Peyer's patch (tissue), 4 donors: ENCODE results near the gene KCNMA1.

Experiments used
- POLR2A ChIP-seq, 2 donors: fragments of 450-650 bp; IDR thresholded peaks; one replicate each; pipeline ENCODE4 v1.5.1; 2017; ENCODE audit warnings: antibody characterized with exemption in 2 of 2, mild to moderate bottlenecking in 2 of 2, moderate library complexity in 2 of 2
- TF ChIP-seq, protein P1 (sequence below), 6 experiments: fragments of 450-650 bp in 4 of 6; fragments of 200-600 bp in 2 of 6; sonication (generic) in 1 of 6; IDR thresholded peaks; one replicate each; pipeline ENCODE4 v1.5.1; 2017 to 2019; ENCODE audit warnings: antibody characterized with exemption in 6 of 6, mild to moderate bottlenecking in 3 of 6, moderate library complexity in 1 of 6

DNA sequence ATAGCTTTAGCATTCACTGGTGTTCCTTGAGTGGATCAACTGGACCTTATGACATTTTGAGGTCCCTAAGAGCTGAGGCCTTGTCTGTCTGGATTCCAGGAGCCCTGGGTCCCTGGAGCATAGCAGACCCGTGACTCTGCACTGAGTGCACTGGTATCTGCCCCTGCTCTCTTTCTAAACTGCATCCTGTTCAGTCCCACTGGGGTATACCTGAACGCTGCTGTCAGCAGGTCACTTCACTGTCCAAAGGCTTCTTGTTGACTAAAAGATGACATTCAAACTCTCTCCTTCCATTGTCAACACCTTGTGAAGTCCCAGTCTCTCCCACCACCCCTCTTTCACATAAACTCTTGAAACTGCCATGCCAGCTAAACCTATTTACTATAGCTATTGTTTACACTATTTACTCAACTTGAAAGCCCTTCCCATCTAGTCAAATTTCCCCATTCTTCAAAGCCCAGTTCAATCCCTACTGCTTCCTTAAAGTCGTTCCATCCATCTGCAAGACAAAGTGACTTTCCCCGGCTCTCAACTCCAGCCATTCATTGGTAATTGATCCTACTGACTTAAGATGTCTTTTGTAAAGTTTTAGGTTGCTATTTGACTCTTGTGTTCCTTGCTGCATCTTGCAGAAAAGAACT, 523.3 kb downstream of the KCNMA1 start:
- TF ChIP-seq, protein P1, sequence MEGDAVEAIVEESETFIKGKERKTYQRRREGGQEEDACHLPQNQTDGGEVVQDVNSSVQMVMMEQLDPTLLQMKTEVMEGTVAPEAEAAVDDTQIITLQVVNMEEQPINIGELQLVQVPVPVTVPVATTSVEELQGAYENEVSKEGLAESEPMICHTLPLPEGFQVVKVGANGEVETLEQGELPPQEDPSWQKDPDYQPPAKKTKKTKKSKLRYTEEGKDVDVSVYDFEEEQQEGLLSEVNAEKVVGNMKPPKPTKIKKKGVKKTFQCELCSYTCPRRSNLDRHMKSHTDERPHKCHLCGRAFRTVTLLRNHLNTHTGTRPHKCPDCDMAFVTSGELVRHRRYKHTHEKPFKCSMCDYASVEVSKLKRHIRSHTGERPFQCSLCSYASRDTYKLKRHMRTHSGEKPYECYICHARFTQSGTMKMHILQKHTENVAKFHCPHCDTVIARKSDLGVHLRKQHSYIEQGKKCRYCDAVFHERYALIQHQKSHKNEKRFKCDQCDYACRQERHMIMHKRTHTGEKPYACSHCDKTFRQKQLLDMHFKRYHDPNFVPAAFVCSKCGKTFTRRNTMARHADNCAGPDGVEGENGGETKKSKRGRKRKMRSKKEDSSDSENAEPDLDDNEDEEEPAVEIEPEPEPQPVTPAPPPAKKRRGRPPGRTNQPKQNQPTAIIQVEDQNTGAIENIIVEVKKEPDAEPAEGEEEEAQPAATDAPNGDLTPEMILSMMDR (IDR thresholded peaks at IDR 0.05) = no peak
- TF ChIP-seq POLR2A (IDR thresholded peaks at IDR 0.05) = no peak
